GM21367 (cell line): ENCODE results near the gene RARG.

Experiments
- ATAC-seq: cut with Tn5 transposase; IDR thresholded peaks from one replicate; pipeline ENCODE4 v1.9.1; 2021; ENCODE audit not compliant: unreplicated experiment

RARG gene

DNA sequence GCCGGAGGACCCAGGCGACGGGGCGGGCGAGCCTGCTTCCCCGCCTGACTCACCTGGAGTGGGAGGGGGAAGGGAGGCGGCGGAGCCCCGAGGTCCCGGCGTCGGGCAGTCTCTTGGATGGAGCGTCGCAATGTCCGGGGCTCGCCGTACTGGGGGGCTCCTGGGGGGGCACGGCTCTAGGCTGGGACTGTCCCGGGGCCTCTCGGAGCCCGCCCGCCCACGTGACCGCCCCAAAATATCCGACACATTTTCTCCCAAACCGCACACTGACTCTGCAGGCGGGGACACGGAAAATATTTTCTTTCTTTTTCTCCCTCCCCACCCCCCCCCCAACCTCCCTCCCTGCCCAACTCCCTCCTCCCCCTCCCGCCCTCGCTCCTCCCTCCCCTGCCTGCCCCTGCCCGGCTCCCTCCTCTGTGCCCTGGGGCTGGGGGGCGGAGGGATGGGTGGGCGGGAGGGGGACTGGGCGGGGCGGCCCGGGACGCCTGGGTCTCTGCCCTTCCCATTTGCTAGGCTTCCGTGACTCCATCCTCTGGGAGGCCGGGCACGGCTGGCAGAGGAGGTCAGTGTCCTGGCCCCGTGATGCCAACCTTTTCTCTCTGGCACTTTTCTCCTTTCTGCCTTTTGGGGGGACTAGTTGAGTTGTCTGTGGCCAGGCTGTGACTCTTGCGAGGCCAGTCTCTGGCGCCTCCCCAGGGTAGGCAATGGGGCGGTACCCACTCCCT lies at the start of gene RARG:
TSS of gene RARG (minus strand) at position 289 of the 725 bp plus-strand sequence. CDS start 4,664 bp downstream, outside the sequence.
- ATAC-seq = no peak

- no peak for ATAC-seq
Observed at GRCh38 chr12:53279888-53280498, 48.0 kb upstream of the RARG start.

GRCh38 chr12:53279283-53279869 lies 47.4 kb upstream of the RARG start:
- no peak for ATAC-seq

- ATAC-seq = no peak
Observed at GRCh38 chr12:53277981-53278380, 46.0 kb upstream of the RARG start.

GRCh38 chr12:53276511-53276910 lies 44.5 kb upstream of the RARG start:
- no peak for ATAC-seq

DNA sequence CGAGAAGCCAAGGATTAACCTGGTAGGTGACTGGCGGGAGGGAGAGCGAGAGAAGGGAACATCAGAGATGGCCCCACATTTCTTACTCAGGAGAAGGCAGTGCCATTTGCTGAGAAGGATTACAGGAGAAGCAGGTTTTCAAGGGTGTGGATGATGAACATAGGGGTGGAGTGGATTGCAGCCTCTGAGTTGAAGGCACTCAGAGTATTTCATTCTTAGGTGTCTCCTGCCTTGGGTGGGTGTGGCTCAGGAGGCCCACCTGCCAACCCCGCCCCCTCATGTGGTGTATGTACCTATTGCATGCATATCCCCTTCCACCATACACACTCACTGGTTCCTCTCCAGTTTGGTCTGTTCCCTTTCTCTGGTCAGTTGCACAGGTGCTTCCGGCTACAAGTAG lies 42.4 kb upstream of the RARG start:
- no peak for ATAC-seq

DNA sequence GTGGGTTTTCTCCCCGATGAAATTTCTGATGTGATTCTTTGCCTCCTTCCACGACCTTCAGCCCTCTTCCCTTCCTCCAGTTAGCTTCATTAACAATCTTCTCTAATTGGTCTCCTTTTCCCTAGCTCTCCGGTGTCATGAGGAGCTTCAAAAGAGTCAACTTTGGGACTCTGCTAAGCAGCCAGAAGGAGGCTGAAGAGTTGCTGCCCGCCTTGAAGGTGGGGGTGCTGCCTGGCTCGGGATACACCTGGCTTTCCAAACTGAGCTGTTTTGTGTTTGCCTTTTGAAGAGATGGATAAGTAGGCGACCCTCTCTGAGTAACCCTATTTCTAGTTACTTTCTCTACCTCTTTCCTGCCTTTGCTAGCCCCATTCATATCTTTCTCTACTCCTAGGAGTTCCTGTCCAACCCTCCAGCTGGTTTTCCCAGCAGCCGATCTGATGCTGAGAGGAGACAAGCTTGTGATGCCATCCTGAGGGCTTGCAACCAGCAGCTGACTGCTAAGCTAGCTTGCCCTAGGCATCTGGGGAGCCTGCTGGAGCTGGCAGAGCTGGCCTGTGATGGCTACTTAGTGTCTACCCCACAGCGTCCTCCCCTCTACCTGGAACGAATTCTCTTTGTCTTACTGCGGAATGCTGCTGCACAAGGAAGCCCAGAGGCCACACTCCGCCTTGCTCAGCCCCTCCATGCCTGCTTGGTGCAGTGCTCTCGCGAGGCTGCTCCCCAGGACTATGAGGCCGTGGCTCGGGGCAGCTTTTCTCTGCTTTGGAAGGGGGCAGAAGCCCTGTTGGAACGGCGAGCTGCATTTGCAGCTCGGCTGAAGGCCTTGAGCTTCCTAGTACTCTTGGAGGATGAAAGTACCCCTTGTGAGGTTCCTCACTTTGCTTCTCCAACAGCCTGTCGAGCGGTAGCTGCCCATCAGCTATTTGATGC lies 36.9 kb upstream of the RARG start:
- no peak for ATAC-seq

DNA sequence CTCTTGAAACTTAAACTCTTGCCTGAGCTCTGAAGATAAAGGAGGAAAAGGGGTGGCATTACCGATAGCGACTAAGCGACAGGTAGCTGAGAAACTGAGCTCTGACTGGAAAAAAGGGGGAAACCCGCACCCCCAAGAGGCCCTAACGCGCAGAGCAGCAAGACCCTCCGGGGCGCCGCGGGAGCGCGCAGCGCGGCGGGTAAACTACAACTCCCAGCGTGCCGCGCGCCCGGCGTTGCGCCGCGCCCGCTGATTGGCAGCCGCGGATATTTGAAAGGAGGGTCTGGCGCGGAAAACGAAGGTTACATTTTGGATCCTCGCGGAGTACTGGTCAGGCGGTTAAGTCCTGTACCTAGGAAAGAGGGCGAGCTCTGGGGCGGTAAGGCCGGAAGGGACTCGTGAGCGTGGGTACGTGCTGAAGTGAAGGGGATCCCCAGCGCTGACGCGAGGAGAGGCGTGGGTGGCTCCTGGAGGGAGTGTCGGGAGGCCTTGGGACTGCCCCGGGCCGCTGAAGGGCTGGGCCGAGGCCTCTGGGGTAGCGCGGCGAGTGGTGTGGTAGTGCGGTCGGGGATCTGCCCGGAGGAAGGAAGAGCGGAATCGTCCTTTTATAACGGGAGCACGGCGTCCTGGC lies 36.1 kb upstream of the RARG start, which contains the start of gene ESPL1:
TSS of gene ESPL1 (plus strand) at position 301 of the 631 bp plus-strand sequence. CDS start 468 bp downstream, outside the sequence.
- peak; percentile 77 for ATAC-seq

- ATAC-seq = no peak
Observed at GRCh38 chr12:53267306-53267998, 35.4 kb upstream of the RARG start.

DNA sequence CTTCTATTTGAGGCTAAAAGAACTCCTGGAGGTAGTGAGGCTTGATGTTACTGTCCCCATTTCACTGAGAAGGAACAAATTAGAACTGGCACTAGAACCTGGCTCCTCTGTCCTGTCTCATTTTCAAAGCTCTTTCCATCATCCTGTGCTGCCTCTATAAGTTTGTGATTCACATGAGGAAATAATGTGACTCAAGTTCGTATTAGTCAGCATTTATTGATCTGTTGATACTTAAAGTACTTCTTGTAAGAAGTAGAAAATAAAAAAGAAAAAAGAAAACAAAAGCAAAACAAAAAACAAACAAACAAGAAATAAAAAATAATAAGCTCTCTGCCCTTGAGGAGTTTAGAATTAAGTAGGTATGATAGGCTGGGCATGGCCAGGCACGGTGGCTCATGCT lies 33.8 kb upstream of the RARG start:
- no peak for ATAC-seq

DNA sequence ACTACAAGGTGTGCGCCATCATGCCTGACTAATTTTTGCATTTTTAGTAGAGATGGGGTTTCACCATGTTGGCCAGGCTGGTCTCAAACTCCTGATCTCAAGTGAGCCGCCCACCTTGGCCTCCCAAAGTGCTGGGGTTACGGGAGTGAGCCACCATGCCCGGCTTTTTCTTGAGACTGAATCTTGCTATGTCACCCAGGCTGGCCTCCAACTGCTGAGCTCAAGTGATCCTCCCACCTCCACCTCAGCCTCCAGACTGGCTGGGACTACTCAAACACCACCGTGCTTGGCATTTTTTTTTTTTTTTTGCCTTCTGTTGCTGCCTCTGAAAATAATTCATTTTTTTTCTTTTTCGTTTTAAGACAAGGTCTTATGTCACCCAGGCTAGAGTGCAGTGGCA lies 27.9 kb upstream of the RARG start:
- no peak for ATAC-seq

DNA sequence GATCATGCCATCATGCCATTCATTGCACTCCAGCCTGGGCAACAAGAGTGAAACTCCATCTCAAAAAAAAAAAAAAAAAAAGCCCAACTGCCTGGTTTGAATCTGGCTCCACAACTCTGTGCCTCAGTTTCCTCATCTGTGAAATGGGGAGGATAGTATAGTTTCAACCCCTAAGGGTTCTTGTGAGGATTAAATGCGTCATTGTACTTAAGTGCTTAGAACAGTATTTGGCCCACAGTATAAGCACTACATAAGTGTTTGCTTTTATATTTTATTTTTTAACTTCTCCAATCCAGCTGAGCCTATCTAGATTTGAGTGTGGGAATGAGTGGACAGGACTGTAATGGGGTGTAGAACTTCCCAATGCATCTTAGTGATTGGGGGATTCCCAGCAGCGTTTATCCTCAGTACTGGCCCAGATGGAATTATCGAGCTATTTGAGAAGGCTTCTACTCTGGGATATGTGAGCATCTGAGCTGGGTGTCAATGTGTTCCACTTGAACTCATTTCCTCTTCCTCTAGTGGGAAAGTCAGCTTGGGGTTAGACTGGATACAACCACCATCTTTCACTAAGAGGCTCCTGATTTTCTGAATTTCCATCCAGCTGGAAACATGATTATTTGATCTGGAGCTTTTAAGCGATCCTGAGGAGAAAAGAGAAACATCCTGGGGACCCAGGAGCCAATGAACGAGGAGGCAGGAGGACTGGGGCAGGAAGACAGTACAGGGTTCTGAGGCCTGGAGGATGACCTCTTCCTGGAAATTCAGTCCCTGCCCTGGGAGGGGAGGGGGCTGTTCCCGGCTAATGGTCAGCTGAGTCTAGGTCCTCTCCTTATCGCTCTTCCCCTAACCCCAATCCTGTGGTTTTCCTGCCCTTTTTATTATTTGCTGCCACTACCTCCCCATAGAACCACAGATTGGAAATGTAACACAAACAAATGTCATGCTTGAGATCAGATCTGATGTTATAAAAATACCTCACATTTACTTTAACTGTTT lies 26.8 kb upstream of the RARG start:
- no peak for ATAC-seq

- no peak for ATAC-seq
Observed at GRCh38 chr12:53255996-53256395, 24.0 kb upstream of the RARG start.

- ATAC-seq = no peak
Observed at GRCh38 chr12:53254816-53255545, 23.0 kb upstream of the RARG start.

DNA sequence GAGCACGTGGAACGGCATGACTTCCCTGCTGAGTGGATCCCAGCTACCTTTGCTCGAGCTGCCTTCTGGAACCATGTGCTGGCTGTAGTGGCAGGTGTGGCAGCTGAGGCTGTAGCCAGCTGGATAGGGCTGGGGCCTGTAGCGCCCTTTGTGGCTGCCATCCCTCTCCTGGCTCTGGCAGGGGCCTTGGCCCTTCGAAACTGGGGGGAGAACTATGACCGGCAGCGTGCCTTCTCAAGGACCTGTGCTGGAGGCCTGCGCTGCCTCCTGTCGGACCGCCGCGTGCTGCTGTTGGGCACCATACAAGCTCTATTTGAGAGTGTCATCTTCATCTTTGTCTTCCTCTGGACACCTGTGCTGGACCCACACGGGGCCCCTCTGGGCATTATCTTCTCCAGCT lies 21.3 kb upstream of the RARG start:
- no peak for ATAC-seq

- ATAC-seq = no peak
Observed at GRCh38 chr12:53252349-53252916, 20.4 kb upstream of the RARG start.

GRCh38 chr12:53251477-53252348 lies 19.7 kb upstream of the RARG start:
- ATAC-seq = peak; percentile 51
